ENCODE data around the gene PCDH15.

Gene PCDH15

DNA sequence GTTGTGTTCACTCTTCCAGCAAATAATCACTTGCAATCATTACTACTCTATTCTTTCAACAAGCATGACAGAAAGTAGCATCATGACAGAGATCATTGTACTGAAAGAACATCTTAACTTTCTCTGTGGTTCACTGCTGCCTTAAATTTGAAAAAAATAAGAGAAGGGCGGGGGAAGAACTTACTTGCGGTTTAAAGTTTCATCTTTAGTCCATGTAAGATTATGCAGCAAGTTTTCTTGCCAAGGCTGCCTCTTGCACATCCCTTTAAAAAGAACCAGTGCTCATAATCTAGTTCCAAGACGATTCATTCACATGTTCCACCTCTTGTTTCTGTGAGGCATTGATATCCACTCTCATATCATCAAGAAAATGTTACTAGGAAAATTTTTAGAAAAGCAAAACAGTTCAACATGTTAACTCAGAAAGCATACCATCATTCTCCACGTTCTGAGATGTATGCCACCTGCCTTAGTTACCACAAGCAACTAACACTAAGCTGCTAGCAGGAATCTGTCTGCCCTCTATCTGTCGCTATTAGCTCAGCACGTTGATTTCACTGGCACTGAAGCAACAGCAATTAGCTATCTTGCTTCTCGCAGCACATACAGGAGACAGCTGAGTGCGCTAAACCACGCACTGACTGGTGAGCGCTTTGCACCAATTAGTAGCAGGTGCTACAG, at the start of gene PCDH15:
Gene PCDH15, minus strand, starts transcription at position 491 of the 681 bp plus-strand sequence. CDS start 136,969 bp downstream, outside the sequence.
- DNase-seq, result no peak

GRCh38 chr10:54843932-54844331, 42.9 kb upstream of the PCDH15 start:
- DNase-seq, result no peak

GRCh38 chr10:54843085-54843646, 42.1 kb upstream of the PCDH15 start:
- DNase-seq, result no peak

GRCh38 chr10:54837479-54837878, 36.4 kb upstream of the PCDH15 start:
- no peak for DNase-seq

DNA sequence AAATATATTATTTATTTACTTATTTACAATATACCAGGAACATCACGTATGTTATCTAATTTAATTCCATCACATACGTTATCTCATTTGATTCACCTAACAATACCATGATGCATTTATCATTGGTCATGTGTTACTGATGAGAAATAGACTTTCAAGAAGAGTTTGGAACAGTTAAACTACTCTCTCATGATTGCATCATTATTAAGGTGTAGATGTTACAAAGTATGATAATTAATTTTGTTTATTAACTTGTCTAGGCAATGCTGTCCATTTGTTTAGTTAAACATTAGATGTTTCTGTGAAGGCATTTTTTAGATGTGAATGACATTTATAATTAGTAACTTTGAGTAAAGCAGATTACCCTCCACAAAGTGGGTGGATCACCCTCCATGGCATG, 32.0 kb upstream of the PCDH15 start:
- DNase-seq, result no peak

DNA sequence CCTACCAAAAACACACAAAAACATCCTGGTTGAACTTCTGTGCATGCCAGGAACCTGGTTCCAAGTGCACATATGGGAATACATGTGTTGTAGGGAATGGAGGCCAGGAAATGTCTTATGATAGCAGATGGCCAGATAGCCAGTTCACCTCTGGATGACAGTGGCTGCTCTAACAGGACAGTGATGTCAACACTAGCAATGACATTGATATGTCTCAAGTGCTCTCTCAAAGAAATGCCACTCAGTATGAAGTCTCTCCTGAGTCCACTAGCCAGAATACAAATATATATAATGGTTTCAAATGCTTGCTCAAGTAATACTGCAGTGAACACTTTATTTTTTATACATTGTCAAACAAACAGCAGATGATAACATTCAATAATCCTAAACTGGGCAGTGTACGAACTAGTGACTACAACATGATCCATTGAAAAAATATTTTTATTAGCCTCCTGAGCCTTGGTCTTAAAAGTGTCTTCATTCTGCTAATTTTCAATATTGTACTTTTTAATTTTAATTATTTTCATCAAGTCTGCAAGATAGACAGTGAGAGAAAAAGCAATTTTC, 26.0 kb upstream of the PCDH15 start:
- no peak for DNase-seq

DNA sequence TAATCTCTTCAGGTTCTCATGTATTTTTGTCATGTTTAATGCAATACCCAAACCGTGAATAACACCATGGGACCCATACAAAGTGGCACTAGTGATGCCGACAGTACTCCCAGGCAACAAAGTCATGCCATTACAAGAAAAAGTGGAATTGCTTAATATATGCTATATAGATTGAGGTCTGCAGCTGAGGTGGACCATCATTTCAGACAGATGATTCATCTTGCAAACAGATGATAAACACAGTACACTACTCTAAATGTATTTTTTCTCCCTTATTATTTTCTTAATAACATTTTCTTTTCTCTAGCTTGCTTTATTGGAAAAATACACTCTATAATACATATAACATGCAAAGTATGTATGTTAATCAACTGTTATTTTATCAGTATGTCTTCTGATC, 14.6 kb upstream of the PCDH15 start:
- no peak for DNase-seq

- DNase-seq, result no peak
These were observed 7.3 kb upstream of the PCDH15 start for GRCh38 chr10:54808186-54808935.

DNA sequence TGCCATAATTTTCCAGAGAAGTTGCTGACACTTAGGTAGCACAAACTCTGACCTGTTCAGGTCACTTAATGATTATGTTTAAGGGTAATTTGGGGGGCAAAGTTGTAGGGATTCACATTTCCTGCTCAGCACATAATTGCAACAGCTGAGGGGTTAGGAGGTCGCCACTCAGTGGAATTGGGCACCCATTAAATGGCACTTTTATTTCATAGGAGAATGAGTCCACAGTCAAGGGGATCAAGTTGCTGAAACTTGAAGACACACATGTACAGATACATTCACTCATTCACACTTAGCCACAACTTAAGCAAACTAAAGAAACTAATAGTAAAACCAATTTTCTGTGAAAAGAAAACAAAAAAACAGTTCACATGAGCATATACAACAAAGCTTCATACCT, 1.5 kb downstream of the PCDH15 start:
- no peak for DNase-seq

DNA sequence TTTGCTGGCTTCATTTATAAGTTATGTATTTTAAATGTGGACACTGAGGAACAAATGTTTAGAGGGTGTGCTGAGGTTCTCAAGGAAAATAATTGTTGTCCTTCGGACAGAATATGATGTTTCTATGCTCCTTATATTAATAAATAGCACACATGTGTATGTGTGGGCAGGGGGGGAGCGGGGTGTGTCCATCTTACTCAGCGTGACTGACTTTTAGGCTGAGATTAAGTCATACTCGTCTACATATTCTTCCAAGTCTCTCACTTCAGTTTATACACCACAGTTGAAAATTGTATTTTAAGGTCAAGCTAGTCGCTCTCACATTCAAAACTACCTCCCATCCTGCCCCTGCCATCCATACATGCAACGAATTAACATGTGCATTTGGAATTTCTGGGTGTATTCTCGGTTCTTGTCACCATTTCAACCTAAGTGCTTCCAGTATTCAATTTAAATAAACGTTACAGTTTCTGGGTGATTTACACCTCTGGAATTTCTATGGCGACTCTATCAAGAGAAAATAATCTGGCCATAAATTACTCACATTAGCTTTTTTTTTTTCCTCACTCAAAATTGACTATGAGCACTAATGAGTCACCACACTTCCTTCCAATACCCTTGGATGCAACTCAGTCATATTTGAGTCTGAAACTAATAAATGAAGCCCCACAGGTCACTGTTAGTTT, 3.3 kb downstream of the PCDH15 start:
- DNase-seq, result no peak

DNA sequence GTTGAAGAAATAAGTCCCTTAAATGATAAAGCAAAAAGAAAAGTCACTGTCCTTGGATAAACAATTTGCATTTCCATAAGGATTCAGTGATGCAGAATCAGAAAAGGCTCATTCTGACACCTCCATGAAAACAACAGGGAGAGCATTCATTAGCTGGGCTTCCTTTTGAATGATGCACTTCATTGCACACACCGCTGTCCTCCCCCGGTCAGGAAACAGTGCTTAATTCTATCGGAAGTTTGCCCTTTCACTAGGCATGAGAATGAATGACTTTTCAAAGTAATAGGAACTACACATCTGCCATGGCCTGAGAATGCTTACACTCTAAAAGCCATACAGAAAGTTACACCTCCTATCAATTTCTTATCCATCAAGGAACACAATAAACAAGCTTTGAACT, 4.2 kb downstream of the PCDH15 start:
- no peak for DNase-seq

- no peak for DNase-seq
These were observed 24.4 kb downstream of the PCDH15 start for GRCh38 chr10:54776622-54777021.

DNA sequence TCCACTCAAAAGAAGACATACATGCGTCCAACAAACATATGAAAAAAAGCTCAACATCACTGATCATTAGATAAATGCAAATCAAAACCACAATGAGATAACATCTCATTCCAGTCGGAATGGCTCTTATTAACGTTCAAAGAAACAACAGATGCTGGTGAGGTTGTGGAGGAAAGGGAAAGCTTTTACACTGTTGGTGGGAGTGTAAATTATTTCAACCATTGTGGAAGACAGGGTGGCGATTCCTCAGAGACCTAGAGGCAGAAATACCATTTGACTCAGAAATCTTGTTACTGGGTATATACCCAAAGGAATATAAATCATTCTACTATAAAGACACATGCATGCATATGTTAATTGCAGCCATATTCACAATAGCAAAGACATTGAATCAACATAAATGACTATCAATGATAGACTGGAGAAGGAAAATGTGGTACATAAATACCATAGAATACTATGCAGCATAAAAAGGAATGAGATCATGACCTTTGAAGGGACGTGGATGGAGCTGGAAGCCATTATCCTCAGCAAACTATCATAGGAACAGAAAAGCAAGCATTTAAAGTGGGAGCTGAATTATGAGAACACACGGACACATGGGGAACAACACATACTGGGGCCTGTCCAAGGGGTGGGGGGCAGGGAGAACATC, 28.4 kb downstream of the PCDH15 start:
- DNase-seq, result no peak

DNA sequence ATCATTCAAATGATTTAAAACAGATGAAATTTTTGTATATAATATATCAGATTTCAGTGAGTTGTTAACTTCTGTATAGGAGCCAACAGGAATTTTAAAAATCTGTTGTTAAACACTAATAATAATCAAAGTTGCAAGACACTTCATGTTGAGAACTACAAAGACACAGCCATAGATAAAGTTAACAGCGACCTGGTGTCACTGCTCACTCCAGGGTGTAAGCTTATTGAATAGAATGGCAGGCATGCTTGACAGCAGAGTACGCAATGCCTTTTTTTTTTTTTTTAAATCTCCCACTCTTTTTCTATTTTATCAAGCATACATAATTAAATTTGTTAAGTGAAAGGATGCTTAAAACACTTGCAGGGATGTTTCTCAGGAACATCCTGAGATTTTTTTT, 32.0 kb downstream of the PCDH15 start:
- no peak for DNase-seq

DNA sequence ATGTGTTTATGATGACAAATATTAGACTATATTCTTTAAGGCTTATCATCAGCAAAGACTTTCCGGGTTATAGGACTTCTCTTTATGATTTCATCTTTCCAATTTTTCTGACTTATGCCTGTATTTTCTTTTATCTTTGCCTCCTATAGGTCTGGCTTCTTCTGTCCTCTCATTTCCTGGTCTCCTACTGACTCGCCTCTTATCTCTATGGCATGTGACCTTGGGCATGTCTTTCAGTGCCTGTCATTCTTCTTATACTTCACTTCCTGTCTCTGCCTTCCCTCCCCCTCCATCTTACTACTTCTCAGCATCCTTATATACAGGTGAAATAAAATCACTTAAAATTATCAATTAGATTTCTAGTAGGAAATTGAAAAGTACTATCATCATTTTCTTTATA, 42.2 kb downstream of the PCDH15 start:
- DNase-seq, result no peak

- no peak for DNase-seq
These were observed 51.4 kb downstream of the PCDH15 start for GRCh38 chr10:54749623-54750022.

DNA sequence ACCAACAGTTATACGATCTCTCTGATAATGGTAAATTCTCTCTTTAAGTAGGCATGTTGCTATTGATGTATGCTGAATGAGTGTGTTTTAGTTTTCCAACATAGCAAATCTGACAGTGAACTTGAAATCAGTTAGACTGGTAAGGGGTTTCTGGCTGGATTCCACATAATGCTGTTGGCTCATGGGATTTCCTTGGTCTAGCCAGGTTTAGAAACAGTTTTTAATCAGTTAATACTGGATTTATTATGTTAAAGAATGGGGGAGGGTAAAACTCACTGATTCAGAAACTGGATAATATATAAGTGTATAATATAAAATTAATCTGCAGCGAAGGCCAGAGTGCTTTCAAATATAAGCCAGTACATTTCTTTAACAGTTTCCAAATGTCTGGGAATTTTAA, 55.6 kb downstream of the PCDH15 start:
- DNase-seq, result no peak

GRCh38 chr10:54742416-54742815, 58.6 kb downstream of the PCDH15 start:
- DNase-seq, result no peak

- no peak for DNase-seq
These were observed 72.5 kb downstream of the PCDH15 start for GRCh38 chr10:54728511-54728910.

GRCh38 chr10:54722075-54722474, 79.0 kb downstream of the PCDH15 start:
- no peak for DNase-seq

GRCh38 chr10:54710918-54711317, 90.1 kb downstream of the PCDH15 start:
- no peak for DNase-seq

GRCh38 chr10:54708591-54708990, 92.4 kb downstream of the PCDH15 start:
- DNase-seq, result no peak

DNA sequence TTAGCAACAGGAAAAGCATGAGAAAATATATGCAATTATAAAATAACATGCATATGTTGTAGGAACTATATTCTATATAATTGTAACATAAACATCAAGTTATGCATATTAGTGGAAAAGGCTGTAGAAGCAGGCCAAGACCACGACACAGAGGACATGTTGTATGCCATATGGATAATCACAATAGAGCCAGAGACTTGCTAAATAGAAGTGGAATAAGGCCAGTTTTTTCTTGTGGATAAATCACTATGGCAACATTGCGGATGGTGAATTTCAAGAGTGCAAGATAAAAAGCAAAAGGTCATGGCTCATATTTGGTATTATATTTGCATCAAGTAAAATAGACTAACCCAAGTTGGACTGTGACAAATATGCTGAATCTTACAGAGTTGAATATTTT, 93.0 kb downstream of the PCDH15 start:
- DNase-seq, result no peak
